SK-N-SH treated with all-trans-retinoic acid at 6 μM for 48 hours (cell line): ENCODE measurements around the gene ATXN7.

Experiments
- ATAC-seq: fragments of 200-7000 bp; cut with Tn5 transposase; 3 replicates; pipeline ENCODE4 v1.9.1; 2020; ENCODE audit warnings: mild to moderate bottlenecking, moderate library complexity
- ARNTL ChIP-seq: fragments of 450-650 bp; formaldehyde crosslinking; IDR thresholded peaks from 2 replicates; pipeline ENCODE4 v1.5.0; 2020; ENCODE audit warnings: low read depth, mild to moderate bottlenecking, moderate library complexity, borderline replicate concordance
- BACH2 ChIP-seq: fragments of 250-450 bp; sonication (Bioruptor Pico); IDR thresholded peaks from 2 replicates; pipeline ENCODE4 v1.9.0; 2021; ENCODE audit warnings: mild to moderate bottlenecking, borderline replicate concordance
- CSDC2 ChIP-seq: fragments of 250-450 bp; sonication (Bioruptor Pico); IDR thresholded peaks from 2 replicates; pipeline ENCODE4 v1.5.0; 2020; ENCODE audit warnings: mild to moderate bottlenecking, moderate library complexity
- ESRRG ChIP-seq: fragments of 250-450 bp; sonication (Bioruptor Pico); IDR thresholded peaks from 2 replicates; pipeline ENCODE4 v1.6.1; 2021; ENCODE audit warnings: mild to moderate bottlenecking
- ISL1 ChIP-seq: fragments of 250-450 bp; sonication (Bioruptor Pico); IDR thresholded peaks from 2 replicates; pipeline ENCODE4 v2.1.2; 2022; ENCODE audit warnings: mild to moderate bottlenecking, moderate library complexity
- PATZ1 ChIP-seq: fragments of 250-450 bp; sonication (Bioruptor Pico); IDR thresholded peaks from 2 replicates; pipeline ENCODE4 v1.8.0; 2020; ENCODE audit warnings: mild to moderate bottlenecking, moderate library complexity, borderline replicate concordance
- POU6F1 ChIP-seq: fragments of 250-450 bp; sonication (Bioruptor Pico); IDR thresholded peaks from 2 replicates; pipeline ENCODE4 v1.8.0; 2021; ENCODE audit warnings: low read depth, mild to moderate bottlenecking, moderate library complexity, borderline replicate concordance
- PPARA ChIP-seq: fragments of 250-450 bp; sonication (Bioruptor Pico); IDR thresholded peaks from 2 replicates; pipeline ENCODE4 v1.5.0; 2020; ENCODE audit warnings: mild to moderate bottlenecking, borderline replicate concordance
- RARB ChIP-seq: fragments of 250-450 bp; sonication (Bioruptor Pico); IDR thresholded peaks from 2 replicates; pipeline ENCODE4 v1.8.0; 2021; ENCODE audit warnings: mild to moderate bottlenecking, moderate library complexity
- SNAI2 ChIP-seq: fragments of 250-450 bp; sonication (Bioruptor Pico); IDR thresholded peaks from 2 replicates; pipeline ENCODE4 v1.5.0; 2020; ENCODE audit warnings: mild to moderate bottlenecking, moderate library complexity
- TCF4 ChIP-seq: fragments of 250-450 bp; sonication (Bioruptor Pico); IDR thresholded peaks from 2 replicates; pipeline ENCODE4 v1.8.0; 2021; ENCODE audit warnings: mild to moderate bottlenecking, moderate library complexity, borderline replicate concordance
- TOX ChIP-seq: fragments of 250-450 bp; sonication (Bioruptor Pico); IDR thresholded peaks from 2 replicates; pipeline ENCODE4 v1.8.0; 2021; ENCODE audit warnings: mild to moderate bottlenecking, moderate library complexity, borderline replicate concordance
- TSHZ2 ChIP-seq: fragments of 250-450 bp; sonication (Bioruptor Pico); IDR thresholded peaks from 2 replicates; pipeline ENCODE4 v1.5.0; 2020; ENCODE audit warnings: mild to moderate bottlenecking, moderate library complexity
- ZC3H10 ChIP-seq: fragments of 250-450 bp; sonication (Bioruptor Pico); IDR thresholded peaks from 2 replicates; pipeline ENCODE4 v1.5.1; 2021; ENCODE audit warnings: mild to moderate bottlenecking, moderate library complexity
- ZFP3 ChIP-seq: fragments of 250-450 bp; sonication (Bioruptor Pico); IDR thresholded peaks from 2 replicates; pipeline ENCODE4 v1.5.0; 2020; ENCODE audit warnings: mild to moderate bottlenecking, moderate library complexity
- ZFP30 ChIP-seq: fragments of 450-650 bp; formaldehyde crosslinking; IDR thresholded peaks from 2 replicates; pipeline ENCODE4 v1.5.0; 2022; ENCODE audit warnings: mild to moderate bottlenecking, moderate library complexity
- ZNF8 ChIP-seq: fragments of 450-650 bp; formaldehyde crosslinking; IDR thresholded peaks from 2 replicates; pipeline ENCODE4 v1.5.0; 2020; ENCODE audit warnings: mild to moderate bottlenecking, moderate library complexity
- TF ChIP-seq, protein P1 (sequence below): fragments of 250-450 bp; sonication (Bioruptor Pico); IDR thresholded peaks from 2 replicates; pipeline ENCODE4 v1.5.1; 2020; ENCODE audit warnings: low read depth, mild to moderate bottlenecking, moderate library complexity

Gene ATXN7

DNA sequence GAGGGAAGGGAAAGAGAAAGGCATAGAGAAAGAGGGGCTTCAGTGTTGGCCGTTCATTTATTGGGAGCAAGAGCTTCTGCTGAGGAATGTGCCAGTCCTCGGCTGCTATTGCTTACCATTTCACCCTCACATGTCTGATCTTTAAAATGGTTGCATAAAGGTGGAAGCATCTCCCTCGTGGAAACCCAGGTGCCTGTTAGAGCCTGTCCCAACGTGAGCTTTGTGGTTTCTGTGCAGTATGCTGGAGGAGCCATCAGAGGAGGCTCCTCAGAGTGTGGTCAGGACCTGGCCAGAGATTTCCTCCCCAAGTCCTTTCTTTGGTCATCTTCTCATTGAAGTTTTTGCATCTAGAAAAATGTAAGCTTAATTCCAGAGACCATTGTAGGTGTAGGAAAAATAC lies 125.3 kb downstream of the ATXN7 start:
- no peak for ATAC-seq

GRCh38 chr3:63990204-63990603 lies 126.5 kb downstream of the ATXN7 start:
- no peak for TF ChIP-seq CSDC2 (CRISPR knock-in tag)
- no peak for TF ChIP-seq ISL1 (CRISPR knock-in tag)
- TF ChIP-seq TOX (CRISPR knock-in tag), result no peak
- TF ChIP-seq PPARA (CRISPR knock-in tag), result no peak
- TF ChIP-seq RARB (CRISPR knock-in tag), result no peak
- ATAC-seq, result no peak

More for the DNA sequence above, 125.3 kb downstream of the ATXN7 start:
- no peak for TF ChIP-seq TOX (CRISPR knock-in tag)
- TF ChIP-seq TSHZ2, result no peak

GRCh38 chr3:63990733-63991132 lies 127.1 kb downstream of the ATXN7 start:
- TF ChIP-seq ZC3H10 (CRISPR knock-in tag) (no peak), BACH2 (CRISPR knock-in tag) (no peak)
- ATAC-seq, result no peak

DNA sequence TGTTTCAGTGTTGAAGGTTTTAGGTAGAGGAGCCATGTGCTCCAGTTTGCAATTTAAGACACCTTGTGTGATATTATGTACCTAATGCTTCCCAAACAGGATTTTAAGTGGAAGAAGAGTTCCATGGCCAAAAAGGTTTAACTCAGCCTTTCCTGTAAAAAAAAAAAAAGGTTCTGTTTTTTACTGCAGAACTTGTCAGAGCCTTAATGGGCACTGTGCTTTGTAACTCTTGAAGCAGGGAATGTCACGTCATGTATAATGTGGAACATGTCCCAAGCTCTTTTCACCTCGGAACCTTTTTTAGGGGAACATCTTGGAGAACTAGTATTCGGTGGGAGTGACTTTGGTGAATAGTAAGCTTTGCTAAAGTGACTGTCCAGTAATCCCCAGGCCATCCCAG lies 128.0 kb downstream of the ATXN7 start:
- no peak for ATAC-seq
- TF ChIP-seq SNAI2 (CRISPR knock-in tag) (no peak), ZFP30 (CRISPR knock-in tag) (no peak), ESRRG (CRISPR knock-in tag) (no peak), PATZ1 (CRISPR knock-in tag) (no peak), TOX (CRISPR knock-in tag) (no peak), POU6F1 (no peak)
- TF ChIP-seq, protein P1, sequence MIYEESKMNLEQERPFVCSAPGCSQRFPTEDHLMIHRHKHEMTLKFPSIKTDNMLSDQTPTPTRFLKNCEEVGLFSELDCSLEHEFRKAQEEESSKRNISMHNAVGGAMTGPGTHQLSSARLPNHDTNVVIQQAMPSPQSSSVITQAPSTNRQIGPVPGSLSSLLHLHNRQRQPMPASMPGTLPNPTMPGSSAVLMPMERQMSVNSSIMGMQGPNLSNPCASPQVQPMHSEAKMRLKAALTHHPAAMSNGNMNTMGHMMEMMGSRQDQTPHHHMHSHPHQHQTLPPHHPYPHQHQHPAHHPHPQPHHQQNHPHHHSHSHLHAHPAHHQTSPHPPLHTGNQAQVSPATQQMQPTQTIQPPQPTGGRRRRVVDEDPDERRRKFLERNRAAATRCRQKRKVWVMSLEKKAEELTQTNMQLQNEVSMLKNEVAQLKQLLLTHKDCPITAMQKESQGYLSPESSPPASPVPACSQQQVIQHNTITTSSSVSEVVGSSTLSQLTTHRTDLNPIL (CRISPR knock-in tag), result no peak

DNA sequence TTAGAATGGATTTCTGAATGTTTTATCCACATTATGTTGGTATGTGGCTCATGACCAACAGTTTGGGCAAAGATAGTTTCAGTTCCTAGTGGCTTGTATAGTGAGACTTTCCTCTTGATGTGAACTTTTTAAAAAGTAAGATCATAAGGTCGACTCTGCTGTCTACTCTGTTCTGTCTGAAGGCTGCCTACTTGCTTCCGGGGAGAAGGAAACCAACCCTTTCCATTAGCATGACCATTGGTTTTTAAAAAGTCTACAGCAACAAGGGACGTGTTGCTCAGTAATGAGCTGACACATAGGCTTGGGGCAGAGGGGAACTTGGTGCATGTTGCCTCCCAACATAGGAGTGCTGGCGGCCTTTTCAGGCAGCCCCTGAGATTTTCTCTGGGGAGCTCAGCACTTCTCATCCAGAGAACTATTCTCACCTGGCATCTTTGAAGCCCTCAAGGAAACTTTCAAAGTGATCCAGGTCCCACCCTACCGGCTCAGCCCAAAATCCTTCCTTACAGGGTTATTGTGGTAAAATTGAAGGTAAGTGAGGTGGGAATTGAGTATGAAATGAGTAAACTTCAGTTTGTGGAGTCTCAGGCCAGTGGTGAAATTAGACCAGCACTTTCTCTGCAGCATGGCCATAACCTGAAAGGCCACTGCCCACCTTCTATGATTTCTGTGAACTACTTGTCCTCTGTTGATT lies 129.0 kb downstream of the ATXN7 start:
- ATAC-seq, result no peak
- TF ChIP-seq ZC3H10 (CRISPR knock-in tag) (no peak), ISL1 (CRISPR knock-in tag) (no peak)

- TF ChIP-seq ZFP3 (CRISPR knock-in tag) (no peak), TCF4 (CRISPR knock-in tag) (no peak), PATZ1 (CRISPR knock-in tag) (no peak), ISL1 (CRISPR knock-in tag) (no peak), ARNTL (CRISPR knock-in tag) (no peak), BACH2 (CRISPR knock-in tag) (no peak), PPARA (CRISPR knock-in tag) (no peak), ZFP30 (CRISPR knock-in tag) (no peak), SNAI2 (CRISPR knock-in tag) (no peak), CSDC2 (CRISPR knock-in tag) (no peak), TOX (CRISPR knock-in tag) (no peak), ZNF8 (CRISPR knock-in tag) (no peak)
- TF ChIP-seq, protein P1 (CRISPR knock-in tag), result no peak
- peak; percentile 99 for ATAC-seq
Measured at GRCh38 chr3:63993653-63994079, 130.0 kb downstream of the ATXN7 start.
